NT2/D1 (cell line): Measurements from ENCODE around the gene MMP20.
"Not testable (repeated sequence)": the region's sequence is repeated elsewhere in the genome, so short reads cannot be mapped to it uniquely, and the experiment has no call there.

Experiments used
- DNase-seq: peaks from one replicate; pipeline ENCODE4 v3.0.0-alpha.2; 2011; ENCODE audit warnings: low read depth, low spot score
- H3K27me3 ChIP-seq: 2 replicates; pipeline ENCODE4 v1.6.0; 2011; ENCODE audit warnings: mild to moderate bottlenecking; ENCODE audit not compliant: insufficient read length, insufficient read depth
- H3K36me3 ChIP-seq: 2 replicates; pipeline ENCODE4 v1.6.1; 2011; ENCODE audit warnings: mild to moderate bottlenecking, low read length, mixed read lengths; ENCODE audit not compliant: insufficient read depth, insufficient read length
- H3K4me1 ChIP-seq: 2 replicates; pipeline ENCODE4 v1.5.1; 2011; ENCODE audit not compliant: insufficient read depth, insufficient read length
- H3K4me3 ChIP-seq: 2 replicates; pipeline ENCODE4 v1.5.1; 2011; ENCODE audit warnings: low read depth; ENCODE audit not compliant: insufficient read length
- H3K9ac ChIP-seq: 2 replicates; pipeline ENCODE4 v1.6.0; 2011; ENCODE audit warnings: low read depth; ENCODE audit not compliant: insufficient read length
- H3K9me3 ChIP-seq: 2 replicates; pipeline ENCODE4 v1.5.1; 2011; ENCODE audit warnings: mild to moderate bottlenecking, low read length; ENCODE audit not compliant: insufficient read depth
- SUZ12 ChIP-seq: IDR thresholded peaks from 2 replicates; pipeline ENCODE4 v1.6.1; 2011; ENCODE audit not compliant: insufficient read length, insufficient read depth; ENCODE audit errors: extremely low read depth
- YY1 ChIP-seq: IDR thresholded peaks from 2 replicates; pipeline ENCODE4 v1.6.1; 2011; ENCODE audit not compliant: insufficient read length, insufficient read depth
- ZNF274 ChIP-seq: IDR thresholded peaks from 2 replicates; pipeline ENCODE4 v1.6.1; 2011; ENCODE audit warnings: mild to moderate bottlenecking, low read depth, low read length

The MMP20 gene

GRCh38 chr11:102633385-102634026, 8.4 kb upstream of the MMP20 start:
- H3K4me3 ChIP-seq = no peak overlapping the region
- H3K36me3 ChIP-seq = no peaks in the 10 kb centered on the region
- H3K27me3 ChIP-seq = no peaks in the 10 kb centered on the region
- H3K9me3 ChIP-seq = no peaks in the 10 kb centered on the region
- H3K9ac ChIP-seq = no peak overlapping the region
- no peak for TF ChIP-seq SUZ12
- no peak for TF ChIP-seq ZNF274
- TF ChIP-seq YY1 = no peak
- H3K4me1 ChIP-seq = no peaks in the 10 kb centered on the region
- DNase-seq = no peak

GRCh38 chr11:102632026-102632425, 6.9 kb upstream of the MMP20 start:
- no peaks in the 10 kb centered on the region for H3K9me3 ChIP-seq
- no peaks in the 10 kb centered on the region for H3K36me3 ChIP-seq
- DNase-seq = no peak
- no peak for TF ChIP-seq ZNF274
- TF ChIP-seq SUZ12 = no peak
- TF ChIP-seq YY1 = no peak
- H3K4me1 ChIP-seq = no peaks in the 10 kb centered on the region
- no peaks in the 10 kb centered on the region for H3K27me3 ChIP-seq
- no peak overlapping the region for H3K9ac ChIP-seq
- no peak overlapping the region for H3K4me3 ChIP-seq

DNA sequence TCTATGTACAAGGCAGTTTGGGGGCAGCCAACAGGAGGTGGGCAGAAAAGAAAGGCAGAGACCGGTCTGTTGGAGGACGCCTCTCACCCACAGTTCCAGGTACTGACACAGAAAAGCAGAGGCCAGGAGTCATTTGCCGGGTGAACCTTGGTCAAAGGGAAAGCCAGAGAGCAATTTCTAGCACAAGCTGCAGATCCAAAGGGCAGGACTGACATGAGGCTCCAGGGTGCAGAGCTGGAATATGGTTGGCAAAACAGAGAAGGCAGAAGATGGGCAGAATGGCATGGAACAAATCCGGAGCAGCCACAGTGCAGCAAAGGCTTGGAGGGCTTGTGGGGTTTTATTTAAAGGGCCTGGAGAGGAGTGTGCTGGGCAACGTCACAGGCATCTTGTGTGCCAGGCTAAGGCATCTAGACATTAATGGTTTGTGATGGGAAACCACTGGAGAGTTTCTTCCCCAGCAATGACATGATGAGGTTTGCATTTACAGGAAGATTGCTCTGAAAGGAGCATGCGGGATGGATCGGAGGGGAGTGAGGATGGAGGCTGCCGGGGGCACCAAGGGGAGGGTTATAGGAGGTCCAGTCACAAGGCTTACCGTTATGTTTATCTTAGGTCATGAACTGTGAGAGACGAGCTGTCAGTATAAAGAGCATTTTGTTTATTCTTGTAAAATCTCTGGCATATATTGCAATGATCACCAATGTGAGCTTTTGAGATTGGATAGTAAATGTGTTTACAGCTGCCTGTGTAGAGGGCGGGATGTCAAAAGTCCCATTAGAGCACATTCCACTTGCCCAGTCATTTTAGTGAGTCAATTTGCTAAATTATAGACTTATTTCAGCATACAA, 5.7 kb upstream of the MMP20 start:
- DNase-seq = no peak

GRCh38 chr11:102629908-102630307, 4.8 kb upstream of the MMP20 start:
- not testable (repeated sequence) for H3K4me3 ChIP-seq, H3K36me3 ChIP-seq, H3K4me1 ChIP-seq, H3K9me3 ChIP-seq, H3K9ac ChIP-seq, DNase-seq, H3K27me3 ChIP-seq

More for the DNA sequence above, 5.7 kb upstream of the MMP20 start:
- H3K9me3 ChIP-seq = no peaks in the 10 kb centered on the region
- H3K36me3 ChIP-seq = no peaks in the 10 kb centered on the region
- no peak for TF ChIP-seq YY1
- TF ChIP-seq ZNF274 = no peak
- no peak for TF ChIP-seq SUZ12
- H3K9ac ChIP-seq = no peak overlapping the region
- H3K27me3 ChIP-seq = no peaks in the 10 kb centered on the region
- no peak overlapping the region for H3K4me3 ChIP-seq
- no peaks in the 10 kb centered on the region for H3K4me1 ChIP-seq

DNA sequence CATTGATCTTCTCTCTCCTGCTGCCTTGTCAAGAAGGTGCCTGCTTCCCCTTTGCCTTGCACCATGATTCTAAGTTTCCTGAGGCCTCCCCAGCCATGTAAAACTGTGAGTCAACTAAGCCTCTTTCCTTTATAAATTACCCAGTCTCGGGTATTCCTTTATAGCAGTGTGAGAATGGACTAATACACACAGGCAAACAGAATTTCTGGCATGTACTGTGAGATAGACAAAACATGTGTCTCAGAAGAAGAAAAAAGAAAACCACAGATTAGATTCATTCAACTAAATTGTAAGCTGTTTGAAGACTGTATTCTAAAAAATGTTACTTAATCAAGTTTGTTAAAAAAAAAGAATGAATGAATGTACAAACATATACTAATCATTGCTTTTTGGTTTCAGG, 1.5 kb upstream of the MMP20 start:
- H3K27me3 ChIP-seq = no peaks in the 10 kb centered on the region
- no peak for DNase-seq
- H3K36me3 ChIP-seq = no peaks in the 10 kb centered on the region
- TF ChIP-seq YY1 = no peak
- TF ChIP-seq ZNF274 = no peak
- no peak for TF ChIP-seq SUZ12
- H3K9ac ChIP-seq = no peak overlapping the region
- no peaks in the 10 kb centered on the region for H3K4me1 ChIP-seq
- H3K9me3 ChIP-seq = no peaks in the 10 kb centered on the region
- H3K4me3 ChIP-seq = no peak overlapping the region

DNA sequence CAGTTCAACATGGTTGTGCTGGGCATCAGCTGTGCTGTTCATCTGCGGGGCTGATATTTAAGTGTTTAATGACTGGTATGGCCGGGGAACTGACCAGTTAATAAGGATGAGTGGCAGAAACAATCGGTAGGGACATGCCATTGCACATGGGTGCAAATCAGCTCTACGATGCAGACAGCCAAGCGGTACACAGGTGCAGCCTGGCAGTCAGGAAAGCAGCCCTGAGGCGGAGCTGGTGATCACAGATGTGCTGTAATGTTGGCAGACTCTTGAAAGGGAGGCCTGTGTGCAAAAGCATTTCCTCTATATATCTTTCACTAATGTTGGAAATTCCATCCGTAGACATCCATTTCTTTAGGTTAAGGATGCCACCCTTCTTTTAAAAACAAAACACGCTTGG, 1.1 kb downstream of the MMP20 start:
- Histone ChIP-seq H3K9ac (no peak overlapping the region), H3K27me3 (no peaks in the 10 kb centered on the region), H3K4me3 (no peak overlapping the region), H3K36me3 (no peaks in the 10 kb centered on the region), H3K4me1 (no peaks in the 10 kb centered on the region), H3K9me3 (no peaks in the 10 kb centered on the region)
- DNase-seq = no peak
- TF ChIP-seq YY1 (no peak), ZNF274 (no peak), SUZ12 (no peak)

DNA sequence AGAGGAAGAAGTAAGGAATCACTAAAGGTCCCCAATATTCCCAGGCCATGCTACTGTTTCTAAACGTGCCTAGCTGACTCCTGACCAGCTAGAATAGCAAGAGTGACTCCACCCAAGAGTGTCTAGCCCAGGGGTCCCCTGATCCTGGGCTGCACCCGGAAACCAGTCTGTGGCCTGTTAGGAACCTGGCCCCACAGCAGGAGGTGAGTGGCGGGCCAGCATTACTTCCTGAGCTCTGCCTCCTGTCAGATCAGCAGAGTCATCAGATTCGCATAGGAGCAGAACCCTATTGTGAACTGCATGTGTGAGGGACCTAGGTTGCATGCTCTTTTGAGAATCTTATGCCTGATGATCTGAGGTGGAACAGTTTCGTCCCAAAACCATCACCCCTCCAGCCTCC, 2.0 kb downstream of the MMP20 start:
- TF ChIP-seq YY1 (no peak), ZNF274 (no peak), SUZ12 (no peak)
- no peaks in the 10 kb centered on the region for H3K4me1 ChIP-seq
- no peaks in the 10 kb centered on the region for H3K36me3 ChIP-seq
- H3K4me3 ChIP-seq = no peak overlapping the region
- H3K9ac ChIP-seq = no peak overlapping the region
- H3K9me3 ChIP-seq = no peaks in the 10 kb centered on the region
- H3K27me3 ChIP-seq = no peaks in the 10 kb centered on the region
- no peak for DNase-seq
